Measurements from ENCODE around the gene PLAU. TPM values are rescaled to one million over a fixed set of nuclear protein-coding genes. Genes with fewer than 3 reads are reported as not detected.
"Not testable (repeated sequence)": the region's sequence is repeated elsewhere in the genome, so short reads cannot be mapped to it uniquely, and the experiment has no call there.

Gene PLAU
- total RNA-seq, 6 experiments from 2014 or later, result 14.0 to 25.5 (median 24.0) TPM

GRCh38 chr10:73916761-73917470, 6.0 kb downstream of the PLAU start:
- Mint-ChIP-seq H3K27ac (no peak overlapping the region), H3K4me3 (no peak overlapping the region), H3K27me3 (ENCODE audit: insufficient read depth) (peaks cover 3% of the 10 kb centered on the region), H3K4me1 (ENCODE audit: low read depth) (peaks cover 22% of the 10 kb centered on the region), H3K36me3 (ENCODE audit: low read depth) (peaks cover 70% of the 10 kb centered on the region), H3K9me3 (peaks cover 48% of the 10 kb centered on the region)
- DNase-seq, result no peak
- TF ChIP-seq, protein P1, sequence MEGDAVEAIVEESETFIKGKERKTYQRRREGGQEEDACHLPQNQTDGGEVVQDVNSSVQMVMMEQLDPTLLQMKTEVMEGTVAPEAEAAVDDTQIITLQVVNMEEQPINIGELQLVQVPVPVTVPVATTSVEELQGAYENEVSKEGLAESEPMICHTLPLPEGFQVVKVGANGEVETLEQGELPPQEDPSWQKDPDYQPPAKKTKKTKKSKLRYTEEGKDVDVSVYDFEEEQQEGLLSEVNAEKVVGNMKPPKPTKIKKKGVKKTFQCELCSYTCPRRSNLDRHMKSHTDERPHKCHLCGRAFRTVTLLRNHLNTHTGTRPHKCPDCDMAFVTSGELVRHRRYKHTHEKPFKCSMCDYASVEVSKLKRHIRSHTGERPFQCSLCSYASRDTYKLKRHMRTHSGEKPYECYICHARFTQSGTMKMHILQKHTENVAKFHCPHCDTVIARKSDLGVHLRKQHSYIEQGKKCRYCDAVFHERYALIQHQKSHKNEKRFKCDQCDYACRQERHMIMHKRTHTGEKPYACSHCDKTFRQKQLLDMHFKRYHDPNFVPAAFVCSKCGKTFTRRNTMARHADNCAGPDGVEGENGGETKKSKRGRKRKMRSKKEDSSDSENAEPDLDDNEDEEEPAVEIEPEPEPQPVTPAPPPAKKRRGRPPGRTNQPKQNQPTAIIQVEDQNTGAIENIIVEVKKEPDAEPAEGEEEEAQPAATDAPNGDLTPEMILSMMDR (IDR thresholded peaks at IDR 0.05), result no peak

GRCh38 chr10:73917566-73918305, 6.8 kb downstream of the PLAU start:
- Mint-ChIP-seq H3K27ac (no peak overlapping the region), H3K4me3 (no peak overlapping the region), H3K27me3 (ENCODE audit: insufficient read depth) (peaks cover 2% of the 10 kb centered on the region), H3K36me3 (ENCODE audit: low read depth) (peaks cover 66% of the 10 kb centered on the region), H3K4me1 (ENCODE audit: low read depth) (peaks cover 17% of the 10 kb centered on the region; the same call in 1 of the 2 replicates), H3K9me3 (peaks cover 48% of the 10 kb centered on the region)
- DNase-seq, result no peak
- TF ChIP-seq, protein P1 (IDR thresholded peaks at IDR 0.05), result no peak

- not testable (repeated sequence) for H3K27me3 Mint-ChIP-seq (ENCODE audit: insufficient read depth); DNase-seq; H3K4me3 Mint-ChIP-seq; H3K27ac Mint-ChIP-seq
- Mint-ChIP-seq H3K4me1 (ENCODE audit: low read depth) (peaks cover 28% of the 10 kb centered on the region), H3K9me3 (peaks cover 48% of the 10 kb centered on the region), H3K36me3 (ENCODE audit: low read depth) (peaks cover 49% of the 10 kb centered on the region)
These were observed 8.5 kb downstream of the PLAU start for GRCh38 chr10:73919481-73919880.

- peaks cover 3% of the 10 kb centered on the region for H3K27me3 Mint-ChIP-seq (ENCODE audit: insufficient read depth)
- H3K4me1 Mint-ChIP-seq (ENCODE audit: low read depth), result peaks cover 27% of the 10 kb centered on the region
- DNase-seq, result no peak
- peaks cover 48% of the 10 kb centered on the region for H3K9me3 Mint-ChIP-seq
- H3K36me3 Mint-ChIP-seq (ENCODE audit: low read depth), result peaks cover 43% of the 10 kb centered on the region
- peak overlapping the region; percentile 58 for H3K27ac Mint-ChIP-seq
- no peak overlapping the region for H3K4me3 Mint-ChIP-seq
- TF ChIP-seq, protein P1 (IDR thresholded peaks at IDR 0.05), result no peak
These were observed 9.2 kb downstream of the PLAU start for GRCh38 chr10:73920089-73920488.

GRCh38 chr10:73922007-73922863, 11.3 kb downstream of the PLAU start:
- Mint-ChIP-seq H3K4me1 (ENCODE audit: low read depth) (peaks cover 22% of the 10 kb centered on the region), H3K27ac (no peak overlapping the region), H3K27me3 (ENCODE audit: insufficient read depth) (peaks cover 5% of the 10 kb centered on the region), H3K9me3 (peaks cover 32% of the 10 kb centered on the region), H3K36me3 (ENCODE audit: low read depth) (peaks cover 22% of the 10 kb centered on the region), H3K4me3 (no peak overlapping the region)
- TF ChIP-seq, protein P1 (IDR thresholded peaks at IDR 0.05), result no peak
- DNase-seq, result no peak
